A549 (cell line): ENCODE results near the gene NSG2.

ENCODE experiments used
- CTCF ChIP-seq: fragments of >200 bp; sonication (Bioruptor Twin); formaldehyde crosslinking; IDR thresholded peaks from 3 replicates; pipeline ENCODE4 v1.5.1; 2016
- GATA3 ChIP-seq: IDR thresholded peaks from 2 replicates; pipeline ENCODE4 v1.6.1; 2012; ENCODE audit warnings: borderline replicate concordance
- MAFK ChIP-seq: fragments of 450-650 bp; IDR thresholded peaks from 2 replicates; pipeline ENCODE4 v1.6.1; 2014; ENCODE audit not compliant: partially characterized antibody
- MAX ChIP-seq: IDR thresholded peaks from 2 replicates; pipeline ENCODE4 v1.6.1; 2012
- POLR2A ChIP-seq: IDR thresholded peaks from 2 replicates; pipeline ENCODE4 v1.6.1; 2012; ENCODE audit warnings: mild to moderate bottlenecking, low read length
- POLR2AphosphoS2 ChIP-seq: conservative IDR thresholded peaks from 2 replicates; pipeline ENCODE4 v1.6.1; 2012; ENCODE audit warnings: low read length, improper control_type of control experiment, inconsistent platforms
- REST ChIP-seq: fragments of 200-600 bp; sonication (generic); IDR thresholded peaks from 2 replicates; pipeline ENCODE4 v1.6.1; 2016; ENCODE audit warnings: antibody characterized with exemption, mild to moderate bottlenecking, moderate library complexity
- SMC3 ChIP-seq: fragments of >200 bp; sonication (Bioruptor Twin); formaldehyde crosslinking; IDR thresholded peaks from 3 replicates; pipeline ENCODE4 v1.6.1; 2018; ENCODE audit warnings: inconsistent platforms
- USF2 ChIP-seq: fragments of 450-650 bp; IDR thresholded peaks from 2 replicates; pipeline ENCODE4 v1.6.1; 2014; ENCODE audit warnings: antibody characterized with exemption
- ZSCAN20 ChIP-seq: fragments of 250-450 bp; sonication (Bioruptor Pico); IDR thresholded peaks from 2 replicates; pipeline ENCODE4 v1.8.0; 2022; ENCODE audit warnings: mild to moderate bottlenecking, moderate library complexity

- TF ChIP-seq REST, result no peak
- TF ChIP-seq MAFK, result no peak
- TF ChIP-seq CTCF, result no peak
- TF ChIP-seq POLR2A, result no peak
- no peak for TF ChIP-seq POLR2AphosphoS2
- no peak for TF ChIP-seq SMC3
- TF ChIP-seq USF2, result no peak
- no peak for TF ChIP-seq MAX
- no peak for TF ChIP-seq ZSCAN20 (CRISPR knock-in tag)
- no peak for TF ChIP-seq GATA3
Measured at GRCh38 chr5:174111287-174111973, 65.9 kb downstream of the NSG2 start.
